Muscle of arm (tissue), 14 donors: ENCODE results near the gene ZNF407. TPM values are rescaled to one million over a fixed set of nuclear protein-coding genes. Genes with fewer than 3 reads are reported as not detected.
"Not testable (repeated sequence)": the region's sequence is repeated elsewhere in the genome, so short reads cannot be mapped to it uniquely, and the experiment has no call there.

Source experiments
- DNase-seq: peaks from one replicate; pipeline ENCODE4 v3.0.0-alpha.2; 2013
- long read RNA-seq, 11 donors: transcript quantifications; one replicate each; lab custom pipeline, GENCODE V29; 2026
- polyA plus RNA-seq, 12 donors: library from polyadenylated mRNA; unstranded; fragments of 120-200 nt; gene quantifications; one replicate each; pipeline ENCODE4 v1.2.1, GENCODE V29; 2013; ENCODE audit not compliant: insufficient read length in 12 of 12

Gene ZNF407, protein sequence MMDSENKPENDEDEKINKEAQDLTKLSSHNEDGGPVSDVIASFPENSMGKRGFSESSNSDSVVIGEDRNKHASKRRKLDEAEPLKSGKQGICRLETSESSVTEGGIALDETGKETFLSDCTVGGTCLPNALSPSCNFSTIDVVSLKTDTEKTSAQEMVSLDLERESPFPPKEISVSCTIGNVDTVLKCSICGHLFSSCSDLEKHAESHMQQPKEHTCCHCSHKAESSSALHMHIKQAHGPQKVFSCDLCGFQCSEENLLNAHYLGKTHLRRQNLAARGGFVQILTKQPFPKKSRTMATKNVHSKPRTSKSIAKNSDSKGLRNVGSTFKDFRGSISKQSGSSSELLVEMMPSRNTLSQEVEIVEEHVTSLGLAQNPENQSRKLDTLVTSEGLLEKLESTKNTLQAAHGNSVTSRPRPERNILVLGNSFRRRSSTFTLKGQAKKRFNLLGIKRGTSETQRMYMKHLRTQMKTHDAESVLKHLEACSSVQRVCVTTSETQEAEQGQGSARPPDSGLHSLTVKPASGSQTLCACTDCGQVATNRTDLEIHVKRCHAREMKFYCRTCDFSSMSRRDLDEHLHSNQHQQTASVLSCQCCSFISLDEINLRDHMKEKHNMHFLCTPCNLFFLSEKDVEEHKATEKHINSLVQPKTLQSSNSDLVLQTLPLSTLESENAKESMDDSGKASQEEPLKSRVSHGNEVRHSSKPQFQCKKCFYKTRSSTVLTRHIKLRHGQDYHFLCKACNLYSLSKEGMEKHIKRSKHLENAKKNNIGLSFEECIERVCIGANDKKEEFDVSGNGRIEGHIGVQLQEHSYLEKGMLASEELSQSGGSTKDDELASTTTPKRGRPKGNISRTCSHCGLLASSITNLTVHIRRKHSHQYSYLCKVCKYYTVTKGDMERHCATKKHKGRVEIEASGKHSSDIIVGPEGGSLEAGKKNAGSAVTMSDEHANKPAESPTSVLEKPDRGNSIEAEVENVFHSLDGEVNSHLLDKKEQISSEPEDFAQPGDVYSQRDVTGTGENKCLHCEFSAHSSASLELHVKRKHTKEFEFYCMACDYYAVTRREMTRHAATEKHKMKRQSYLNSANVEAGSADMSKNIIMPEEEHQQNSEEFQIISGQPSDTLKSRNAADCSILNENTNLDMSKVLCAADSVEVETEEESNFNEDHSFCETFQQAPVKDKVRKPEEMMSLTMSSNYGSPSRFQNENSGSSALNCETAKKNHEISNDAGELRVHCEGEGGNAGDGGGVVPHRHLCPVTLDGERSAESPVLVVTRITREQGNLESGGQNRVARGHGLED (N-terminal part only)
- polyA plus RNA-seq: 1 to 10 TPM in 11 of 12 donors, not detected in 1; 5.5 to 7.3 (median 6.4) TPM
- long read RNA-seq, donor 1, full-length matches to known transcripts: 7 of 7 reads
- long read RNA-seq, donor 1, partial matches to known transcripts: 0 of 7 reads
- long read RNA-seq, donor 1, other reads (novel, unspliced or antisense): 0 of 7 reads
- long read RNA-seq, donor 2, full-length matches to known transcripts: 5 of 5 reads
- long read RNA-seq, donor 2, partial matches to known transcripts: 0 of 5 reads
- long read RNA-seq, donor 2, other reads (novel, unspliced or antisense): 0 of 5 reads
- long read RNA-seq, donor 3, full-length matches to known transcripts: 4 of 4 reads
- long read RNA-seq, donor 3, partial matches to known transcripts: 0 of 4 reads
- long read RNA-seq, donor 3, other reads (novel, unspliced or antisense): 0 of 4 reads
- long read RNA-seq, donor 4, full-length matches to known transcripts: 1 of 1 reads
- long read RNA-seq, donor 4, partial matches to known transcripts: 0 of 1 reads
- long read RNA-seq, donor 4, other reads (novel, unspliced or antisense): 0 of 1 reads
- long read RNA-seq, donor 5, full-length matches to known transcripts: 4 of 4 reads
- long read RNA-seq, donor 5, partial matches to known transcripts: 0 of 4 reads
- long read RNA-seq, donor 5, other reads (novel, unspliced or antisense): 0 of 4 reads
- long read RNA-seq, donor 6, full-length matches to known transcripts: 2 of 2 reads
- long read RNA-seq, donor 6, partial matches to known transcripts: 0 of 2 reads
- long read RNA-seq, donor 6, other reads (novel, unspliced or antisense): 0 of 2 reads
- long read RNA-seq, donor 7, full-length matches to known transcripts: 2 of 2 reads
- long read RNA-seq, donor 7, partial matches to known transcripts: 0 of 2 reads
- long read RNA-seq, donor 7, other reads (novel, unspliced or antisense): 0 of 2 reads
- long read RNA-seq, donor 8, full-length matches to known transcripts: 2 of 2 reads
- long read RNA-seq, donor 8, partial matches to known transcripts: 0 of 2 reads
- long read RNA-seq, donor 8, other reads (novel, unspliced or antisense): 0 of 2 reads
- long read RNA-seq, donor 9, full-length matches to known transcripts: 2 of 2 reads
- long read RNA-seq, donor 9, partial matches to known transcripts: 0 of 2 reads
- long read RNA-seq, donor 9, other reads (novel, unspliced or antisense): 0 of 2 reads
- long read RNA-seq, donor 10, full-length matches to known transcripts: 3 of 3 reads
- long read RNA-seq, donor 10, partial matches to known transcripts: 0 of 3 reads
- long read RNA-seq, donor 10, other reads (novel, unspliced or antisense): 0 of 3 reads
- long read RNA-seq, donor 11, full-length matches to known transcripts: 3 of 3 reads
- long read RNA-seq, donor 11, partial matches to known transcripts: 0 of 3 reads
- long read RNA-seq, donor 11, other reads (novel, unspliced or antisense): 0 of 3 reads

DNA sequence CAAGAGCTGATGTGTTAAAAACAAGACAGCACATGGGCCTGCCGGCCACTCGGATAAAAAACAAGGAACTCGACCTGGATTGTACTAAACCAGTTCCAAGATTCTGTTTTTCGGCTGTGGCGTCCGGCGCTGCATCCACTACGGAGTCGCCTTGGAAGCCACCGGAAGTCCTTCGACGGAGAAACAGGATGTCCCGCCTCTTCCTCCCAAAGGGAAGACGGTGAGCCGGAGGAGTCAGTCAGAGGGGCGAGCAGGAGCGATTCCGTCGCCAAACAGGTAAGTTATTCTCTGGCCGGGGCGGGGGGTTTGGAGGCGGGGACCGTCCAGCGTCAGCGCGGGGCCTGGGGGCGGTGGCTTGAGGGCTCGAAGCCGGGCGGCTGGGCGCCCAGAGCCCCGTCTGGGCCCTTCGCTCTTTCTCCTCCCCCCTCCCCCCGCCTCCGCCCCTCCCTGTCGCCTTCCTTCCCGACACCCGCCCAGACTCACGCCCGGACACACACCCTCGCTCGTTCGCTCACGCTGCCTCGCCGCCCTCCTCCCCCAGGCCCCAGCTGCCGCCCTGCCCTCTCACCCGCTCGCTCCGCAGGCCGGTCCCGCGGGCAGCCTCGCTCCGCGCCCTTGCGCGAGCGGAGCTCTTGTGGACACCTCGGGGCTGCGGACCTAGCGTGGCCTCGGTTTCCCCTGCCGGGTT lies at the start of gene ZNF407:
TSS of gene ZNF407 (plus strand) at position 209 of the 688 bp plus-strand sequence. CDS start 33,150 bp downstream, outside the sequence.
- peak; percentile 95 for DNase-seq

DNA sequence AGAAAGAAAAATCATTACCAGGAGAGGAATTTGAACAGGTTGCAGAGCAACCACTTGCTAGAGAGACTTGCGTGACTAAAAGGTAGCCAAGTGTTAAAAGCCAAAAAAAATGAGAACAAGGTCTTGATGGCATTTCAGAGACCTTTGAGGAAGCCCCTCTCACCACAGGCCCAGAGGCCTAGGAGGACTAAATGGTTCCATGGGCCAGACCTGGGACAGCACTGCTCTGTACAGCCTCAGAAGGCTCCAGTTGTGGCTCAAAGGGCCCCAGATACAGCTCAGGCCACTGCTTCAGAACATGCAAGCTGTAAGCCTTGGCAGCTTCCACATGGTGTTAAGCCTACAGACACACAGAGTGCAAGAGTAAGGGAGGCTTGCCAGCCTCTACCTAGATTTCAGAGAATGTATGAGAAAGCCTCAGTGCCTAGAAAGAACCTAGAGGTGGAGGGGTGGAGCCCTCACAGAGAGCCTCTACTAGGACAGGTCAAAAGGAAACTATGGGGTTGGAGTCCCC lies 48.0 kb upstream of the ZNF407 start:
- no peak for DNase-seq

DNA sequence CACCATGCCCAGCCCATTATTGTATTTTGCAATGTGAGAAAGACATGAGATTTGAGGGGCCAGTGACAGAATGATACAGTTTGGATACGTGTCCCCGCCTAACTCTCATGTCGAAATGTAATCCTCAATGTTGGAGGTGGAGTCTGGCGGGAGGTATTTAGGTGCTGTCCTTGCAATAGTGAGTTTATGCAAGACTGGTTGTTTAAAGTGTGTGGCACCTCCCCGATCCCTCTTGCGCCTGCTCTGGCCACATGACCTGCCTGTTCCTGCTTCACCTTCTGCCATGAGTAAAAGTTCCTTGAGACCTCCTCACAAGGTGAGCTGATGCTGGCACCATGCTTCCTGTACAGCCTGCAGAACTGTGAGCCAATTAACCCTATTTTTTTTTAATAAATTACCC lies 46.8 kb upstream of the ZNF407 start:
- no peak for DNase-seq

DNA sequence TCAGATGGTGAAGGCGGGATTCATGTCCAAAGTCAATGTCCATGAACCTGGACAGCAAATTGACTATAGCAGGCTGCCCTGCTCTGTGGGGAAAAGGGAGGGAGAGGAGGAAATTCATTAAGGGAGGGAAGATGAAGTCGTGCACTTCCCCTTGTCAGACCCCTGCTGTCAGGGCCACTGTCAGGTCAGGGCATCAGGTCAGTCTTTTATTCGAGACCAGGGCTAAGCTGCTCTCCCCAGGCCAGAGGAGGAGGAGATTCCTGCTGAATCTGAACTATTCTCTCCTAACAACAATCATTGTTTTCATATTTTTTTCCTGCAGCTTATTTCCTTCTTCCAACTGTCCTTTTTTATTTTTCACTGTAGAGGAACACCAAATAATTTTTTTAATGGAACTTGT lies 46.2 kb upstream of the ZNF407 start:
- no peak for DNase-seq

DNA sequence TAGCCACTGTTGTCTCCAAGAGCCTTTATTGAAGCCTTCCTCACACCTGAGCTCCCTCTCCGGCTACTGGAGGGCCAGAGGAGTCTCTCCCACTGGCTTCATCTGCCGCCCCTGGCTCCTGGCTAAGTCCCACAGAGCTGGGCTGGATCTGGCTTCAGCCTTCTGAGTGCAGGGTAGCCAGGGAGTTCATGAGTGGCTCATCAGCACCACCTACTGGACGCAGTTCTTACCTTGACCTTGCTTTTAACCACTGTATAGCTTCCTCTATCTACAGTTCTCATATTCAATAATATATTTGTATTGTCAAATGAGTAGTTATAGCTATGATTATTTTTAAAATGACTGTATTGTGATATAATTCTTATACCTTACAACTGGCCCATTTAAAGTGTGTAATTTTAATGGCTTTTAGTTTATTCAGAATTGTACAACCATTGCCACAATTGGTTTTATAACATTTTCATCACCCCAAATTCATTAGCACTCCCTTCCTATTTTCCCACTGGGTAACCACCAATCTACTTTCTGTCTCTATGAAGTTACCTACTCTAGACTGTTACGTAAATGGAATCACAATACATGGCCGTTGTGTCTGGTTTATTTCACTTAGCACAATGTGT lies 45.6 kb upstream of the ZNF407 start:
- DNase-seq: peak; percentile 92

DNA sequence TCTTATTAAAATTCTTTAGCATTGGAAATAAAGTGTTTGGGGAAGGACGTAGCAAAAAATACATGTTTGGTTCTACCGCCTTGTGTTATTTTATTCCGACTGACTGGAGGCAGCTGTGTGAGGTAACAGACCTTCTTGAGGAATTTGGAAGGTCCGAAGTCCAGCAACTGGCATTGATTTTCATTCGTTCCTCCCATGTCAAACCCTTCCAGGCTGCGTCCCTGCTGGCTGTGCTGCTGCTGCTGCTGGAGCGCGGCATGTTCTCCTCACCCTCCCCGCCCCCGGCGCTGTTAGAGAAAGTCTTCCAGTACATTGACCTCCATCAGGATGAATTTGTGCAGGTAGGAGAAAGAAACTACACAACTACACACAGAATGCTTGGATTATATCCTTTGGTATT lies 41.5 kb upstream of the ZNF407 start:
- no peak for DNase-seq

DNA sequence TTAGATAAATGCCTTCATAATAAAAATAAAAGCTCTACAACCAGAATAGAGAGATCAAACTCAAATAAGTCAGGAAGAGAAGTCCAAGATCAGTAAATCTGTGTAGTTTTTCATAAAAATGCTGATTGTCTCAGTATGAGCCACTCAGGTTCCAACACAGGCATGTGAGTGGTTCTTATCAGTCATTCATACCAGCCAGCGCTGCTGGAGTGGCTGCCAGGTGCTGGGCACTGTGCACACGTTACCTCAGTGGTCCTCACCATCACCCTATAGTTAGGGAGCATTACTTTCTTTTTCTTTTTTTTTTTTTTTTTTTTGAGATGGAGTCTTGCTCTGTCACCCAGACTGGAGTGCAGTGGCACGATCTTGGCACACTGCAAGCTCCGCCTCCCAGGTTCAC lies 39.6 kb upstream of the ZNF407 start:
- DNase-seq: no peak

DNA sequence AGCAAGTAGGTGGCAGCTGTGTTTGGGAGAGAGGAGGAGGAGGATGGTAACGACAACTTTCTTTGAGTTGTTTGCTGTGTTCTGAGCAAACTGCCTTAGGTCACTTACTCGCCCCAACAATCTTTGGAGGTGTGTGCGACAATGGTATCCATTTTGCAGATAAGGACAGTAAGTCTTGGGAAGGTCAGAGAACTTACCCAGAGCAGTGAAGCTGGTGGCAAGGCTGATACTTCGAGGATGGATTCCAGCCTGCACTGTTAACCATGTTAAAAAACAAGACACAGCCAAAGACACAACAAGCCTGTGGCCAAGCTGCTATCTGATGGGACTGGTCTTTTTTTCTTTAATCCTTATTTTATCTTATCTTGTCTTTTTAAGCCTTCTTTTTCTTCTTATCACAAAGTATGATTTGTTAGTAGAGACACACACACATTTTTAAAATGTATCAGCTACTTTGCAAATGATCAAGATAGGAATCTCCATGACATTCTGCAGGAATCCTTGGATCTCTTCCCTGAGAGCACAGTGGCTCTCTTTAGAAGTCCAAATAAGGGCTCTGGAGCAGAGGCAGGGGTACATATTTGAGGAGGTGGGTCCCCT lies 35.4 kb upstream of the ZNF407 start:
- DNase-seq: no peak

DNA sequence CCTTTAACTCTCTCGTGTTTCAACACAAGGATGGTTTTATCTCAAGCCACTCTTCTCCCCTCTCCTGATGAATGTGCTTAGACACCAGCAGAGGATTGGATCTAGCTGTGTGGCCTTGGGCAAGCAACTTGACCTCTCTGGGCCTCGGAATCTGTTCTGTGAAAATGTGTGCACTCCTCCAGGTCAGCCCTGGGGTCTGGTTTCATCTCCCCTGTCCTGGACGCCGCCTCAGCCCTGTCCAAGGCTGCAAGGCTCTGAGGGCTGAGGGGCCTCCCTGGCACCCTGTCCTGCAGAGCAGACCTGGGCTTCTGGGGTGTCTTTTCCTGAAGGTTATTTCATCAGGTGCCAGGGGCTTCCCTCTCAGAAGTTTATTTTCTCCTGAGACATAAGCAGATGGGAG lies 34.9 kb upstream of the ZNF407 start:
- DNase-seq: no peak

DNA sequence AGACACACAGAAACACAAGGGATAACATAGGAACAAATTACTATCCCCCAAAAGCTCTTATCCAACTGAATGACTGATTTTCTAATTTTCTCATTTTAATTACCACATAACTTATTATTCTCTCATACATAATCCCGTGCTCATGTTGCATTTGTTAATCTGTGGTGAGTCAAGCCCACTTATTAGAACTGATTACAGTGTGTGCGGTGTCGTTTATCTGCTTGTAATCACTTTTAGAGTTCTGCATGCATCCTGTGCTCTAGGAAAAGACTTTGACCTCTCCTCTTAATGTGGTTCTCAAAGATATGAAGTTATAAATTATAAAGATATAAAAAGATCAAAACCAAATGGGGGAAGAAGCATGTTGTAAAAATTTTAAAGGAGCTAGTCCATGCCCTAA lies 33.7 kb upstream of the ZNF407 start:
- no peak for DNase-seq

DNA sequence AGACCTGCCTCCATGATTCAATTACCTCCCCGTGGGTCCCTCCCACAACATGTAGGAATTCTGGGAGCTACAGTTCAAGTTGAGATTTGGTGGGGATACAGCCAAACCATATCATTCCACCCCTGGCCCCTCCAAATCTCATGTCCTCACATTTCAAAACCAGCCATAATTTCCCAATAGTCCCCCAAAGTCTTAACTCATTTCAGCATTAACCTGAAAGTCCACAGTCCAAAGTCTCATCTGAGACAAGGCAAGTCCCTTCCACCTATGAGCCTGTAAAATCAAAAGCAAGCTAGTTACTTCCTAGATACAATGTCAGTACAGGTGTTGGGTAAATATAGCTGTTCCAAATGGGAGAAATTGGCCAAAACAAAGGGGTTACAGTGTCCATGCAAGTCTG lies 32.5 kb upstream of the ZNF407 start:
- DNase-seq: not testable (repeated sequence)

DNA sequence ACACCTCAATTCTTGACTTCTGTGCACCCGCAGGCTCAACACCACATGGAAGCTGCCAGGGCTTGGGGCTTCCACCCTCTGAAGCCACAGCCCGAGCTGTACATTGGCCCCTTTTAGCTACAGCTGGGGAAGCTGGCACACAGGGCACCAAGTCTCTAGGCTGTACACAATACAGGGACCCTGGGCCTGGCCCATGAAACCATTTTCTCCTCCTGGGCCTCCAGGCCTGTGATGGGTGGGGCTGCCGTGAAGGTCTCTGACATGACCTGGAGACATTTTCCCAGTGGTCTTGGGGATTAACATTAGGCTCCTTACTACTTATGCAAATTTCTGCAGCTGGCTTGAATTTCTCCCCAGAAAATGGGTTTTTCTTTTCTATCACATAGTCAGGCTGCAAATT lies 31.7 kb upstream of the ZNF407 start:
- not testable (repeated sequence) for DNase-seq

DNA sequence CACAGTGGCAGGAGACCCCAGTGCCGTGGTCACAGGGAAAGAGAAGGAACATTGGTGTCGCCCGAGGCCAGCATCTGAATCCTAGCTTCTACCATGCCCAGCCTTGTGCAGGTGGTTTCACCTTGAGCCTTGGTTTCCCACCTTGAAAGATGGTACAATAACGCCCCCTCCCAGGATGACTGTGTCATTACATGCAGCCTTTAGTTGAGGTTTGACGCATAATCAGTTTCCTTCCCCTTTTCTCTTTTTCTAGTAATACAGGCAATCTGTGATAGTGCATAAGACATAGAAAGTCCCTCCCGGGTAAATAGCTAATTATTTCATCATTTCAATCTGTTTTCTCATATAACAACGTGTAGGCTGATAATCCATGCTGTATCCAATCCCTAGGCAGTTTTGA lies 29.8 kb upstream of the ZNF407 start:
- no peak for DNase-seq

DNA sequence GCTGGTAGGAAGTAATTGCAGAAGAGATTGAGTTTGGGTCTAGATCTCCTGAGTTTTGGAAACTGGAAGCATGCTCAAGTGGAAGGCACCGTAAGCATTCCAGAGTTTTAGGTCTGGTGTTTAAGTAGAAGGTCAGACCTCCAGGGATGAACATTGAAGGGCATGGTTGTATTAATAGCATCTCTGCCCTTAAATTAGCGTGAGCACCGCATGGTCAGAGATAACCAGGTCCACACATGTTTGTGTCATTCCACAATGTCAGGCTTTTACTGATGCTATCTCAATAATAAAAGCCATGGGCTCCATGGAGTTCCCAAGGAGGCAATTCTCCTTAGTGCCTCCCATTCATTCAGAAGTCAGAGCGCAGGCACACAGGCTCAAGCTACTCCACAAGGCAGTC lies 28.3 kb upstream of the ZNF407 start:
- no peak for DNase-seq

DNA sequence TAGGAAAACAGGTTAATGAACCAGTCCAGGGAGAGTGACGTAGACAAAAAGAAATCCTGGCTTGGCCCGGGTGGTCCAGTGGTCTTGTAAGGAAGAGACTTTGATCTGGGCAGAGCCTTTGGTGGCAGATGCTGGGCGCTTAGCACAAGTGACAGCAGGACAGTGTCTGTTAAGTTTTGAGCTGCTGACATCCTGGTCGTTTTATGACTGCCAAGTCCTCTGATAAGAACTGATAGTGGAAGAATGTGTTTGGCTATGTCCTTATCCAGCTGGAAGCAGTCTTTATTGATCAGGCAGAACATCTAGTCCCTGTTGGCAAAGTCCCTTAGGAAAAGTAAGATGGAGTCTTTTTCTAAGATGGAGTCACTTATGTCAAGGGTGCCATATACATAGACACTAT lies 27.4 kb upstream of the ZNF407 start:
- no peak for DNase-seq

DNA sequence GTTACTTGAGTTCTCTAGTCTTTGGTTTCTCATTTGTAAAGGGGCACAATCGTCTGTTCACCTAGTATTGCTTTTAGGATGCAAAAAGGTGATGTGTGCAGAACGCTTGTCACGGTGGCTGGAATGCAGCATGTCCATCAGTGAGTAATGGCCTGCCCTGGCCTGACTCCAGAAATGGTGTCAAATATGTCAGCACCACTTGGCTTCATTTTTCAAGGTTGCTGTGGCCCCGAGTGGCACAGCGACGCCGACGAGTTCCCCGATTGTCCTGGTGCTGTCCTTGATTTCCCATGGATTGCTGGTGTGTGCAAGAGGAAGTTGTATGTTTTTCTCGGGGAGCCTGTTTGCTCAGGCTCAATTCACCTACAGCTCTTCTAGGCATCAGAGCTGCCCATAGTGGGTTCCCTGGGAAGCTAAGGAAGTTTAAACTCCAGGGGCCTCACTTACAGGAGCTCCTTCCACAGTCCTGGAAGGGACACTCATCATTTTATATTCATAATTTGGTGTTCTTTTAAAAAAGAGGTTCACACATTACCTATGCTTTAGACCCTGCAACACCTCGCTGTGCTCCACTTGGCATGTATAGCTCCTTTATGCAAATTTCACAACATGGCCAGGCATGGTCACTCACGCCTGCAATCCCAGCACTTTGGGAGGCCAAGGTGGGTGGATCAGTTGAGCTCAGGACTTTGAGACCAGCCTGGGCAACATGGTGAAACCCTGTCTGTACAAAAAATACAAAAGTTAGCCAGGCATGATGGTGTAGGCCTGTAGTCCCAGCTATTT lies 25.6 kb upstream of the ZNF407 start:
- DNase-seq: no peak
